Esophagus muscularis mucosa (tissue), 3 donors: ENCODE measurements around the gene TULP3.

ENCODE experiments used
- CTCF ChIP-seq, 3 experiments: fragments of 200-600 bp in 2 of 3; fragments of 450-650 bp in 1 of 3; sonication (generic) in 2 of 3; IDR thresholded peaks; one replicate each; pipeline ENCODE4 v1.5.1; 2017 to 2019; ENCODE audit warnings: antibody characterized with exemption in 3 of 3, mild to moderate bottlenecking in 2 of 3, moderate library complexity in 1 of 3
- POLR2A ChIP-seq: fragments of 450-650 bp; IDR thresholded peaks from one replicate; pipeline ENCODE4 v1.6.1; 2017; ENCODE audit warnings: antibody characterized with exemption, moderate library complexity, mild to moderate bottlenecking, low read depth

- TF ChIP-seq POLR2A = no peak
- no peak for TF ChIP-seq CTCF (IDR thresholded peaks at IDR 0.05)
Measured at GRCh38 chr12:2923057-2923456, 32.4 kb downstream of the TULP3 start.
